ENCODE data around the gene MEX3D. TPM values are rescaled to one million over a fixed set of nuclear protein-coding genes. Genes with fewer than 3 reads are reported as not detected.
A peak's percentile ranks its signal among the peaks of the same experiment; 100 is the strongest.
"Not testable (repeated sequence)": the region's sequence is repeated elsewhere in the genome, so short reads cannot be mapped to it uniquely, and the experiment has no call there.

Gene MEX3D
- total and polyA plus RNA-seq, 5 donors = 4.4 to 12.4 (median 11.0) TPM

DNA sequence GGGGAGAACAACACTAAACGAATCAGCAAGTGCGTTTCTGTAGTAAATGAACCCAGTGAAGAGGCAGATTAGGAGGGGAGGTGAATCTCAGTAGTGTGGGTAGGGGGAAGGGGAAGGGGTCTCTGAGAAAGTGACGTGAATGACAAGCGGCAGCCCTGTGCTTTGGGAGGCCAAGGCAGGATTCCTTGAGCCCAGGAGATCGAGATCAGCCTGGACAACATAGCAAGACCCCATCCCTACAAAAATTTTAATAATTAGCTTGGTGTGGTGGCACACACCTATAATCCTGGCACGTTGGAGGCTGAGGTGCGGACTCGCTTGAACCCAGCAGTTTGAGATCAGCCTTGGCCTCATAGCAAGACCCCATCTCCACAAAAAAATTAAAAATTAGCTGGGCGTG, 36.1 kb downstream of the MEX3D start:
- ATAC-seq (no peak), DNase-seq (no peak)
- 90% methylated on average over 9 of the region's 9 CpGs for WGBS
- intact Hi-C loops (cut with DNase I) = no loop called here
- Histone ChIP-seq H3K9me3 (ENCODE audit: control insufficient read depth, low read length) (no peaks in the 10 kb centered on the region), H3K27ac (ENCODE audit: low read length) (no peak overlapping the region), H3K4me1 (ENCODE audit: control insufficient read depth, insufficient read depth, low read length) (no peaks in the 10 kb centered on the region), H3K27me3 (ENCODE audit: control insufficient read depth, insufficient read depth) (no peaks in the 10 kb centered on the region), H3K4me3 (ENCODE audit: low read length) (no peak overlapping the region)

- Histone ChIP-seq H3K27ac (ENCODE audit: low read length) (no peak overlapping the region), H3K4me3 (ENCODE audit: low read length) (no peak overlapping the region), H3K9me3 (ENCODE audit: control insufficient read depth, low read length) (no peaks in the 10 kb centered on the region), H3K27me3 (ENCODE audit: control insufficient read depth, insufficient read depth) (no peaks in the 10 kb centered on the region), H3K4me1 (ENCODE audit: control insufficient read depth, insufficient read depth, low read length) (no peaks in the 10 kb centered on the region)
- intact Hi-C loops (cut with DNase I) = no loop called here
- ATAC-seq = no peak
- 85% methylated on average over 11 of the region's 11 CpGs for WGBS
- DNase-seq = peak in 2 of 3 donors; percentile 30 to 32
Measured at GRCh38 chr19:1531587-1531986, 36.5 kb downstream of the MEX3D start.

DNA sequence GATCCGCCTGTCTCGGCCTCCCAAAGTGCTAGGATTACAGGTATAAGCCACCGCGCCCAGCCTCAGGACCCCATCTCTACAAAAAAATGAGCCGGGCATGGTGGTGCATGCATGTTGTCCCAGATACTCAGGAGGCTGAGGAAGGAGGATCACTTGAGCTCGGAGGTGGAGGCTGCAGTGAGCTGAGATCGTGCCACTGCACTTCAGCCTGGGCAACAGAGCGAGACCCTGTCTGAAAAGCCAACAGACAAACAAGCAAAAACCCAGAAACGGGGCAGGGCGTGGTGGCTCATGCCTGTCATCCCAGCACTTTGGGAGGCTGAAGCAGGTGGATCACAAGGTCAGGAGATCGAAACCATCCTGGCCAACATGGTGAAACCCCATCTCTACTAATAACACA, 37.3 kb downstream of the MEX3D start:
- DNase-seq = peak in 2 of 3 donors; percentile 6 to 27
- H3K4me1 ChIP-seq (ENCODE audit: control insufficient read depth, insufficient read depth, low read length); H3K27ac ChIP-seq (ENCODE audit: low read length); intact Hi-C loops (cut with DNase I); ATAC-seq; H3K9me3 ChIP-seq (ENCODE audit: control insufficient read depth, low read length); H3K27me3 ChIP-seq (ENCODE audit: control insufficient read depth, insufficient read depth); H3K4me3 ChIP-seq (ENCODE audit: low read length): not testable (repeated sequence)
- WGBS = 92% methylated on average over 11 of the region's 11 CpGs

- Histone ChIP-seq H3K27ac (ENCODE audit: low read length) (no peak overlapping the region), H3K9me3 (ENCODE audit: control insufficient read depth, low read length) (no peaks in the 10 kb centered on the region), H3K4me1 (ENCODE audit: control insufficient read depth, insufficient read depth, low read length) (no peaks in the 10 kb centered on the region), H3K4me3 (ENCODE audit: low read length) (no peak overlapping the region), H3K27me3 (ENCODE audit: control insufficient read depth, insufficient read depth) (no peaks in the 10 kb centered on the region)
- no peak for ATAC-seq
- 80% methylated on average over 16 of the region's 16 CpGs for WGBS
- intact Hi-C loops (cut with DNase I) = no loop called here
- DNase-seq = peak in 2 of 3 donors; percentile 29 to 42
Measured at GRCh38 chr19:1529430-1529816, 38.7 kb downstream of the MEX3D start.

GRCh38 chr19:1528596-1529429, 39.3 kb downstream of the MEX3D start:
- Histone ChIP-seq H3K27ac (ENCODE audit: low read length) (no peak overlapping the region), H3K27me3 (ENCODE audit: control insufficient read depth, insufficient read depth) (no peaks in the 10 kb centered on the region), H3K4me1 (ENCODE audit: control insufficient read depth, insufficient read depth, low read length) (no peaks in the 10 kb centered on the region), H3K4me3 (ENCODE audit: low read length) (no peak overlapping the region), H3K9me3 (ENCODE audit: control insufficient read depth, low read length) (no peaks in the 10 kb centered on the region)
- WGBS = 80% methylated on average over 23 of the region's 23 CpGs
- intact Hi-C loops (cut with DNase I) = no loop called here
- DNase-seq (peak in 2 of 3 donors; percentile 34 to 61), ATAC-seq (no peak)

DNA sequence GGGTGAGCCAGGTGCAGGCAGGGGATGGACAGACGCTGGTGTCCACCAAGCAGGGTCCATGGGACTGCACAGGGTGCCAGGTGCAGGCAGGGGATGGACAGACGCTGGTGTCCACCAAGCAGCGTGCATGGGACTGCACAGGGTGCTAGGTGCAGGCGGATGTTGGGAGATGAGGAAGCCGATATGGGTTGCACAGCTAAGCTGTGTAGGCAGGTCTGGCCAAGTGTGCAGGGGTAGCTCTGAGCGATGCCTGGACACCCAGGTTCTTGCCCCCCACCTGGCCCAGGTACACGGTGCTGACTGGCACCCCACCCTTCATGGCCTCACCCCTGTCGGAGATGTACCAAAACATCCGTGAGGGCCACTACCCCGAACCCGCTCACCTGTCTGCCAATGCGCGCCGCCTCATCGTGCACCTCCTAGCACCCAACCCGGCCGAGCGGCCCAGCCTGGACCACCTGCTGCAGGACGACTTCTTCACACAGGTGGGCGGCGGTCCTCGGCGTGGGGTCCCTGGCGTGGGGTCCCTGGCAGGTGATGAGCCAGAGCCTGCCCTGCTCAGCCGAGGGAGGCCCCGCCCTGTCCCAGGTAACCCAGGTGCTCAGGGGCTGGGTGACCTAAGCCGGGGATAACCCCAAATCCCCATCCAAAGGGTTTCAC, 40.3 kb downstream of the MEX3D start:
- Histone ChIP-seq H3K4me3 (ENCODE audit: low read length) (no peak overlapping the region), H3K4me1 (ENCODE audit: control insufficient read depth, insufficient read depth, low read length) (no peaks in the 10 kb centered on the region), H3K27me3 (ENCODE audit: control insufficient read depth, insufficient read depth) (no peaks in the 10 kb centered on the region), H3K9me3 (ENCODE audit: control insufficient read depth, low read length) (no peaks in the 10 kb centered on the region), H3K27ac (ENCODE audit: low read length) (no peak overlapping the region)
- intact Hi-C loops (cut with DNase I) = no loop called here
- ATAC-seq = no peak
- DNase-seq = peak in 2 of 3 donors; percentile 20 to 60
- WGBS = 86% methylated on average over 27 of the region's 27 CpGs

DNA sequence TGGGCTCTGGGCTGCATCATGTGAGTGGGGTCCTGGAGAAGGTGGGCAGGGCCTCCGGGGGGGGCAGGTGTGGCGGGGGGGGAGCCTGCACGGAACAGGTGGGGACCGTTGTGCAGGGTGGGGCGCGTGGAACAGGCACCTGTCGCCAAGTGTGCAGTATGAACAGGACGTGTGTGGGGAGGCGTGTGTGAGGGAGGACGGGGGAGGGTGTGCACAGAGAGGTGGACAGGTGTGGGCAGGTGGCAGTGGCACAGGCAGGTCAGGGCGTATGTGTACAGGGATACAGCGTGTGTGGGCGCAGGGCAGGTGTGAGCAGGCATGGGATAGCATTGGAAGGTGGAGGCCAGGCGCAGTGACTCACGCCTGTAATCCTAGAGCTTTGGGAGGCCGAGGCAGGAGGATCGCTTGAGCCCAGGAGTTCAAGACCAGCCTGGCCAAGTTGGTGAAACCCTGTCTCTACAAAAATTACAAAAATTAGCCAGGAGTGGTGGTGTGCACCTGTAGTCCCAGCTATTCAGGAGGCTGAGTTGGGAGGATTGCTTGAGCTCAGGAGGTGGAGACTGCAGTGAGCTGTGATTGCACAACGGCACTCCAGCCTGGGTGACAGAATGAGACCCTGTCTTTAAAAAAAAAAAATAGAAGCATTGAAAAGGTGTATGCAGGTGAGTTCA, 41.0 kb downstream of the MEX3D start:
- 81% methylated on average over 18 of the region's 18 CpGs for whole genome bisulfite sequencing
- Histone ChIP-seq H3K27me3 (ENCODE audit: control insufficient read depth, insufficient read depth) (no peaks in the 10 kb centered on the region), H3K9me3 (ENCODE audit: control insufficient read depth, low read length) (no peaks in the 10 kb centered on the region), H3K4me3 (ENCODE audit: low read length) (no peak overlapping the region), H3K27ac (ENCODE audit: low read length) (no peak overlapping the region), H3K4me1 (ENCODE audit: control insufficient read depth, insufficient read depth, low read length) (no peaks in the 10 kb centered on the region)
- DNase-seq = peak in 2 of 3 donors; percentile 12 to 20
- intact Hi-C loops (cut with DNase I) = no loop called here
- ATAC-seq = no peak

- DNase-seq (peak in 1 of 3 donors; percentile 42), ATAC-seq (no peak)
- no peaks in the 10 kb centered on the region for H3K4me1 ChIP-seq (ENCODE audit: control insufficient read depth, insufficient read depth, low read length)
- no peaks in the 10 kb centered on the region for H3K9me3 ChIP-seq (ENCODE audit: control insufficient read depth, low read length)
- 81% methylated on average over 33 of the region's 33 CpGs for WGBS
- no peak overlapping the region for H3K4me3 ChIP-seq (ENCODE audit: low read length)
- intact Hi-C loops (cut with DNase I) = no loop called here
- no peak overlapping the region for H3K27ac ChIP-seq (ENCODE audit: low read length)
- no peaks in the 10 kb centered on the region for H3K27me3 ChIP-seq (ENCODE audit: control insufficient read depth, insufficient read depth)
Measured at GRCh38 chr19:1526066-1526778, 41.9 kb downstream of the MEX3D start.

GRCh38 chr19:1525343-1525742, 42.8 kb downstream of the MEX3D start:
- DNase-seq (peak in 2 of 3 donors; percentile 24 to 42), ATAC-seq (no peak)
- 62% methylated on average over 31 of the region's 31 CpGs for WGBS
- H3K9me3 ChIP-seq (ENCODE audit: control insufficient read depth, low read length) = no peaks in the 10 kb centered on the region
- intact Hi-C loops (cut with DNase I) = no loop called here
- H3K27ac ChIP-seq (ENCODE audit: low read length) = no peak overlapping the region
- no peak overlapping the region for H3K4me3 ChIP-seq (ENCODE audit: low read length)
- H3K4me1 ChIP-seq (ENCODE audit: control insufficient read depth, insufficient read depth, low read length) = no peaks in the 10 kb centered on the region
- no peaks in the 10 kb centered on the region for H3K27me3 ChIP-seq (ENCODE audit: control insufficient read depth, insufficient read depth)

- Histone ChIP-seq H3K27me3 (ENCODE audit: control insufficient read depth, insufficient read depth) (no peaks in the 10 kb centered on the region), H3K27ac (ENCODE audit: low read length) (no peak overlapping the region), H3K9me3 (ENCODE audit: control insufficient read depth, low read length) (no peaks in the 10 kb centered on the region), H3K4me3 (ENCODE audit: low read length) (no peak overlapping the region), H3K4me1 (ENCODE audit: control insufficient read depth, insufficient read depth, low read length) (no peaks in the 10 kb centered on the region)
- DNase-seq (peak in 1 of 3 donors; percentile 33), ATAC-seq (no peak)
- 59% methylated on average over 17 of the region's 17 CpGs for WGBS
- intact Hi-C loops (cut with DNase I) = no loop called here
Measured at GRCh38 chr19:1524972-1525325, 43.2 kb downstream of the MEX3D start.

All from right cardiac atrium (tissue), 5 donors.